HEK293 (cell line): ENCODE measurements around the gene EOMES.

Experiments used
- CTCF ChIA-PET: fragments of 350-600 bp; formaldehyde crosslinking; extraction: SDS; loops from one replicate; lab custom pipeline; 2021; ENCODE audit warnings: antibody characterized with exemption; lab: Yijun Ruan, JAX
- POLR2A ChIA-PET: fragments of 300-600 bp; formaldehyde crosslinking; extraction: SDS; loops from one replicate; lab custom pipeline; 2020; ENCODE audit warnings: antibody characterized with exemption, inconsistent platforms; lab: Yijun Ruan, JAX
- H3K27ac ChIP-seq: fragments of 200-500 bp; sonication (Bioruptor generic); 2 replicates; pipeline ENCODE4 v1.5.1; 2014; ENCODE audit warnings: low read depth, low read length, control low read depth, inconsistent platforms; ENCODE audit errors: extremely low read depth
- H3K36me3 ChIP-seq, 2 experiments: fragments of 200-500 bp in 1 of 2; sonication (Bioruptor generic) in 1 of 2; 1 replicate in 1 of 2; 2 replicates in 1 of 2; pipeline ENCODE4 v1.5.1; 2014 to 2017; ENCODE audit warnings: inconsistent platforms in 2 of 2, low read length in 2 of 2; ENCODE audit not compliant: control insufficient read depth in 2 of 2, insufficient read depth in 1 of 2
- H3K4me1 ChIP-seq: fragments of 200-500 bp; sonication (Bioruptor generic); 2 replicates; pipeline ENCODE4 v1.5.1; 2014; ENCODE audit warnings: mild to moderate bottlenecking, low read length, inconsistent platforms; ENCODE audit not compliant: control insufficient read depth, insufficient read depth
- H3K4me3 ChIP-seq: 2 replicates; pipeline ENCODE4 v1.5.1; 2011; ENCODE audit warnings: low read depth, mild to moderate bottlenecking, control low read depth, low read length, moderate library complexity
- H3K9me3 ChIP-seq: fragments of 200-500 bp; sonication (Bioruptor generic); 2 replicates; pipeline ENCODE4 v1.5.1; 2014; ENCODE audit warnings: low read depth, low read length, inconsistent platforms; ENCODE audit not compliant: control insufficient read depth, insufficient read depth
- ELK4 ChIP-seq: IDR thresholded peaks from 2 replicates; pipeline ENCODE4 v1.6.1; 2011; ENCODE audit warnings: mild to moderate bottlenecking, low read depth, low read length, borderline replicate concordance
- GLI2 ChIP-seq: fragments of 450-650 bp; formaldehyde crosslinking; IDR thresholded peaks from 2 replicates; pipeline ENCODE4; 2017; ENCODE audit warnings: missing biosample characterization, missing genetic modification characterization, low read depth, borderline replicate concordance
- GLIS1 ChIP-seq: fragments of 450-650 bp; formaldehyde crosslinking; IDR thresholded peaks from 2 replicates; pipeline ENCODE4 v1.5.1; 2016; ENCODE audit warnings: missing biosample characterization, missing genetic modification characterization
- HIC1 ChIP-seq: fragments of 450-650 bp; formaldehyde crosslinking; IDR thresholded peaks from 2 replicates; pipeline ENCODE4 v1.5.1; 2016; ENCODE audit warnings: missing biosample characterization, missing genetic modification characterization
- HOXA7 ChIP-seq: sonication (generic); formaldehyde crosslinking; IDR thresholded peaks from 2 replicates; pipeline ENCODE4 v1.8.1; 2022; ENCODE audit warnings: missing genetic modification reagents, borderline replicate concordance
- HOXC10 ChIP-seq: sonication (generic); formaldehyde crosslinking; IDR thresholded peaks from 2 replicates; pipeline ENCODE4 v1.8.1; 2023; ENCODE audit warnings: mild to moderate bottlenecking, missing genetic modification reagents
- OVOL3 ChIP-seq: fragments of 450-650 bp; formaldehyde crosslinking; IDR thresholded peaks from 2 replicates; pipeline ENCODE4 v1.5.1; 2016; ENCODE audit warnings: missing biosample characterization, missing genetic modification characterization
- TRIM28 ChIP-seq: IDR thresholded peaks from 2 replicates; pipeline ENCODE4 v1.6.1; 2011; ENCODE audit warnings: low read length, control low read depth, borderline replicate concordance
- ZBTB49 ChIP-seq: fragments of 450-650 bp; formaldehyde crosslinking; IDR thresholded peaks from 2 replicates; pipeline ENCODE4 v1.5.1; 2016; ENCODE audit warnings: missing biosample characterization, missing genetic modification characterization, low read depth
- ZBTB8A ChIP-seq: fragments of 450-650 bp; formaldehyde crosslinking; IDR thresholded peaks from 2 replicates; pipeline ENCODE4 v1.5.1; 2016; ENCODE audit warnings: missing biosample characterization, missing genetic modification characterization
- ZIC2 ChIP-seq: fragments of 450-650 bp; formaldehyde crosslinking; IDR thresholded peaks from 2 replicates; pipeline ENCODE4 v1.5.1; 2016; ENCODE audit warnings: missing biosample characterization, missing genetic modification characterization
- ZNF19 ChIP-seq: fragments of 450-650 bp; formaldehyde crosslinking; IDR thresholded peaks from 2 replicates; pipeline ENCODE4; 2016; ENCODE audit warnings: missing biosample characterization, missing genetic modification characterization, low read depth
- ZNF513 ChIP-seq: fragments of 450-650 bp; IDR thresholded peaks from 2 replicates; pipeline ENCODE4 v1.5.1; 2018; ENCODE audit warnings: missing biosample characterization, missing genetic modification characterization
- ZNF518A ChIP-seq: fragments of 450-650 bp; formaldehyde crosslinking; conservative IDR thresholded peaks from 2 replicates; pipeline ENCODE4 v1.5.1; 2016; ENCODE audit warnings: low read depth, missing biosample characterization, missing genetic modification characterization
- ZNF645 ChIP-seq: fragments of 450-650 bp; formaldehyde crosslinking; IDR thresholded peaks from 2 replicates; pipeline ENCODE4; 2016; ENCODE audit warnings: missing biosample characterization, missing genetic modification characterization
- ZSCAN16 ChIP-seq: fragments of 450-650 bp; formaldehyde crosslinking; IDR thresholded peaks from 2 replicates; pipeline ENCODE4 v1.5.1; 2016; ENCODE audit warnings: missing biosample characterization, missing genetic modification characterization

The EOMES gene

GRCh38 chr3:27681249-27681748, 40.8 kb downstream of the EOMES start (continued):
- TF ChIP-seq ZNF518A (tag by site-specific recombination) = 0 out of 2 replicates have a peak, but pooled peaks have one; percentile 21

- peak; percentile 44; the same call in 1 of the 2 replicates for TF ChIP-seq ZIC2 (tag by site-specific recombination)
- TF ChIP-seq GLIS1 (tag by site-specific recombination) = no peak
- Histone ChIP-seq H3K27ac (no peak overlapping the region), H3K4me3 (no peak overlapping the region), H3K36me3 (no peaks in the 10 kb centered on the region), H3K9me3 (no peaks in the 10 kb centered on the region), H3K4me1 (peaks cover 4% of the 10 kb centered on the region; the same call in 1 of the 2 replicates)
- POLR2A ChIA-PET = no interaction called here
- CTCF ChIA-PET = interaction anchor here (0.6 to 1.8 kb wide), 16 partner anchors 22 to 546 kb away, joined by 3 to 8 read pairs (median 4); no protein-coding TSS in a partner anchor
Measured at GRCh38 chr3:27680517-27681246, 41.4 kb downstream of the EOMES start.

GRCh38 chr3:27679691-27680090, 42.4 kb downstream of the EOMES start:
- Histone ChIP-seq H3K9me3 (no peaks in the 10 kb centered on the region), H3K4me3 (no peak overlapping the region), H3K27ac (no peak overlapping the region), H3K4me1 (peaks cover 8% of the 10 kb centered on the region; the same call in 1 of the 2 replicates), H3K36me3 (no peaks in the 10 kb centered on the region)
- ChIA-PET CTCF (interaction anchor here (0.6 to 1.3 kb wide), 3 partner anchors 14 to 402 kb away, joined by 3 to 6 read pairs (median 3); no protein-coding TSS in a partner anchor), POLR2A (no interaction called here)
- no peak for TF ChIP-seq OVOL3
- no peak for TF ChIP-seq HOXC10 (CRISPR knock-in tag)
- no peak for TF ChIP-seq ELK4
- TF ChIP-seq ZSCAN16 = no peak
- no peak for TF ChIP-seq GLI2 (tag by site-specific recombination)
- TF ChIP-seq ZBTB49 (tag by site-specific recombination) = no peak
- TF ChIP-seq ZNF19 (tag by site-specific recombination) = no peak
- no peak for TF ChIP-seq ZNF645
- TF ChIP-seq TRIM28 = no peak
- no peak for TF ChIP-seq HIC1
- TF ChIP-seq HOXA7 (CRISPR knock-in tag) = no peak
- no peak for TF ChIP-seq ZBTB8A (tag by site-specific recombination)
- TF ChIP-seq ZNF513 (tag by site-specific recombination) = no peak
